K562 (cell line): ENCODE data around the gene RPS27.
"Not testable (repeated sequence)": the region's sequence is repeated elsewhere in the genome, so short reads cannot be mapped to it uniquely, and the experiment has no call there.

Source experiments
- CREB1 ChIP-seq, 2 experiments: sonication (generic) in 1 of 2; formaldehyde crosslinking in 1 of 2; IDR thresholded peaks; 2 replicates each; pipeline versions ENCODE4 v1.6.1 to v1.8.0; 2012 to 2022; ENCODE audit warnings: inconsistent platforms in 1 of 2, mild to moderate bottlenecking in 1 of 2, missing genetic modification reagents in 1 of 2, moderate library complexity in 1 of 2
- POLR2AphosphoS5 ChIP-seq: IDR thresholded peaks from 2 replicates; pipeline ENCODE4 v1.6.1; 2011; ENCODE audit warnings: mild to moderate bottlenecking, low read depth, low read length, moderate library complexity; ENCODE audit not compliant: control insufficient read depth, insufficient read depth
- SP1 ChIP-seq: sonication (generic); formaldehyde crosslinking; IDR thresholded peaks from 2 replicates; pipeline ENCODE4 v1.8.1; 2022; ENCODE audit warnings: mild to moderate bottlenecking, missing genetic modification reagents
- XRCC3 ChIP-seq: fragments of 450-650 bp; IDR thresholded peaks from 2 replicates; pipeline ENCODE4 v1.6.1; 2017; ENCODE audit warnings: mild to moderate bottlenecking, moderate library complexity
- ZKSCAN8 ChIP-seq: fragments of 200-800 bp; sonication (Bioruptor generic); IDR thresholded peaks from 2 replicates; pipeline ENCODE4 v1.6.1; 2016; ENCODE audit warnings: missing genetic modification characterization, missing compliant biosample characterization

GRCh38 chr1:153979091-153979490 lies 11.5 kb upstream of the RPS27 start:
- not testable (repeated sequence) for TF ChIP-seq ZKSCAN8 (CRISPR knock-in tag); POLR2AphosphoS5; SP1 (CRISPR knock-in tag); XRCC3; CREB1 (IDR thresholded peaks at IDR 0.05); CREB1 (CRISPR knock-in tag; IDR thresholded peaks at IDR 0.05)
